ENCODE measurements around the gene PERM1.
"Not testable (repeated sequence)": the region's sequence is repeated elsewhere in the genome, so short reads cannot be mapped to it uniquely, and the experiment has no call there.

The PERM1 gene

DNA sequence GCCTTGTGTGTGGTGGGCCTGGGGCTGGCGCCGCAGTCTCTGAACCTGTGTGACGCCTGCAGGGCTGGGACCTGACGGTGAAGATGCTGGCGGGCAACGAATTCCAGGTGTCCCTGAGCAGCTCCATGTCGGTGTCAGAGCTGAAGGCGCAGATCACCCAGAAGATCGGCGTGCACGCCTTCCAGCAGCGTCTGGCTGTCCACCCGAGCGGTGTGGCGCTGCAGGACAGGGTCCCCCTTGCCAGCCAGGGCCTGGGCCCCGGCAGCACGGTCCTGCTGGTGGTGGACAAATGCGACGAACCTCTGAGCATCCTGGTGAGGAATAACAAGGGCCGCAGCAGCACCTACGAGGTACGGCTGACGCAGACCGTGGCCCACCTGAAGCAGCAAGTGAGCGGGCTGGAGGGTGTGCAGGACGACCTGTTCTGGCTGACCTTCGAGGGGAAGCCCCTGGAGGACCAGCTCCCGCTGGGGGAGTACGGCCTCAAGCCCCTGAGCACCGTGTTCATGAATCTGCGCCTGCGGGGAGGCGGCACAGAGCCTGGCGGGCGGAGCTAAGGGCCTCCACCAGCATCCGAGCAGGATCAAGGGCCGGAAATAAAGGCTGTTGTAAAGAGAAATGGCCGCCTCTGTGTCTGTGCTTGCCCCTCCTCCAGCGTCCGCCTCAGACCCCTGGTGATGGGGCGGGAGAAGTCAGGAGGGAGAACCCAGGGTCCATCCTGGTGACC is 32.2 kb upstream of the PERM1 start:
- DNase-seq = no peak

DNA sequence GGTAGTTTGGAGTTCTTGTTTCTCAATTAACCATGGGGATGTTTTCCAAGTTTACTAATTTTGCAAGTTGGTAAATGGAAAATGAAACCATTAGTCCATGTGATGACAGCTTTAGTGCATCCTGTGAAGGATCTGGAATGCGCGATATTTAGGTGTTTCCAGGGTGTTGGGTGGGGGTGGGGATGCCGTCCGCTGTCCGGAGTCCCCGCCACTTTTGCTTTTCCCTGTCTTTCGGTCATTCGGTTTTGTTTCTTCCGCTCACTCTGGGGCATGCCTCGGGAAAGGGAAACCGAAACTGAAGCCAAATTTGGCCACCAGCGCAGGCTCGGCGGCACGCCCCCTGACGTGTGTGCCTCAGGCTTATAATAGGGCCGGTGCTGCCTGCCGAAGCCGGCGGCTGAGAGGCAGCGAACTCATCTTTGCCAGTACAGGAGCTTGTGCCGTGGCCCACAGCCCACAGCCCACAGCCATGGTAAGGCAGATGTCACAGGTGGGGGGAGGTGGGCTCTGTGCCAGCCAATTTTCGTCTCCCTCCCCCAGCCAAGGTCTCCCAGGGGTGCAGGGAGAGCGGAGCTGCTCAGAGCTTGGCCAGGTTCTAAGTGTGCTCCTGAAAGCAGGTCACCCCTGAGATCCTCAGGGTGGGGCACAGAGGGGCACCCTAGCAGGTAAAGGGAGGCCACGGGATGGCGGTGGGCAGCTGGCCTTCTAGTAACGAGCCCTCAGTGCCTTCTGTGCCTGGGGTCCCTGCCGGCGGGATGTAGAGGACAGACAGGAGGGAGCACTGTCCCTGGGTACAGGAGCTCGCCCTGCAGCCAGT is 31.4 kb upstream of the PERM1 start, which contains the start of gene ISG15:
Gene ISG15 (plus strand): TSS at position 393 of the 817 bp plus-strand sequence. CDS start 77 bp downstream, at position 470.
- no peak for DNase-seq

DNA sequence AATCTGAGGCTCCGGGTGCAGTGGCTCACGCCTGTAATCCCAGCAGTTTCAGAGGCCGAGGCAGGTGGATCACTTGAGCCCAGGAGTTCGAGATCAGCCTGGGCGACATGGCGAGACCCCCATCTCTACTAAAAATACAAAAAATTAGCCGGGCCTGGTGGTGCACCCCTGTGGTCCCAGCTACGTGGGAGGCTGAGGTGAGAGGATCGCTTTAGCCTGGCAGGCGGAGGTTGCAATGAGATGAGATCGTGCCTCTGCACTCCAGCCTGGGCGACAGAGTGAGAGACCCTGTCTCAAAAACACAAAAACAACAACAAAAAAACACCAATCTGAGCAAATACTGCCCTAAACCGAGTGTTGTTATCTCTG is 30.8 kb upstream of the PERM1 start:
- DNase-seq = not testable (repeated sequence)

DNA sequence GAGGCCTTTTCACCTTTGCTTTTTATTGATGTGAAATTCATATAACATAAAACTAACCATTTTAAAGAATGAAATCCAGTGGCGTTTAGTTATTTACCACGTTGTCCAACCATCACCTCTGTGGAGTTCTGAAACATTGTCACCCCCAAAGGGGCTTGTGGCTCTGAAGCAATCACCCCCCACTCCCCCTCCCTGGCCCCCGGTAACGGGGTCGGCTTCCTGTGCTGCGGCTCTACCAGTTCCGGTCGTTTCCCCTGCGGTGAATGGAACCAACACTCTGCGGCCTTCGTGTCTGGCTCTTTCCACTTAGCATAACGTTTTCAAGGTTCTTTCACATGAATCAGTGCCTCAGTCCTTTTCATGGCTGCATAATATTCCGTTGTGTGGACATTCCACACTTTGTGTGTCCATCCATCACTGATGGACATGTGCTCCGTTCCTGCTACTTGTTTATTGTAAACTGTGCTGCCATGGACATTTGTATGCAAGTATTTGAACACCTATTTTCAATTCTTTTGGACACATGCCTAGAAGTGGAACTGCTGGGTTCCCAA is 29.6 kb upstream of the PERM1 start:
- no peak for DNase-seq

DNA sequence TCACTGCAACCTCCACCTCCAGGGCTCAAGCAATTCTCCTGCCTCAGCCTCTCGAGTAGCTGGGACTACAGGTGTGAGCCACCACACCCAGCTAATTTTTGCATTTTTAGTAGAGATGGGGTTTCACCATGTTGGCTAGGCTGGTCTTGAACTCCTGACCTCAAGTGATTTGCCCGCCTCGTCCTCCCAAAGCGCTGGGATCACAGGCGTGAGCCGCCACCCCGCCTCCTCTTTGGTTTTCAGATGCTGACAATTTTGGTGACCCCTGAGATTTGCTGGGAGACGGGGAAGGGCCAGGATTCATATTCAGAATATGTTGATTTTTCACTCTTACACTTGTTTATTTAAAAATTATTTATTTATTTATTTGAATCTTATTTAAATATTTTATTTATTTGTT is 28.2 kb upstream of the PERM1 start:
- DNase-seq = not testable (repeated sequence)

DNA sequence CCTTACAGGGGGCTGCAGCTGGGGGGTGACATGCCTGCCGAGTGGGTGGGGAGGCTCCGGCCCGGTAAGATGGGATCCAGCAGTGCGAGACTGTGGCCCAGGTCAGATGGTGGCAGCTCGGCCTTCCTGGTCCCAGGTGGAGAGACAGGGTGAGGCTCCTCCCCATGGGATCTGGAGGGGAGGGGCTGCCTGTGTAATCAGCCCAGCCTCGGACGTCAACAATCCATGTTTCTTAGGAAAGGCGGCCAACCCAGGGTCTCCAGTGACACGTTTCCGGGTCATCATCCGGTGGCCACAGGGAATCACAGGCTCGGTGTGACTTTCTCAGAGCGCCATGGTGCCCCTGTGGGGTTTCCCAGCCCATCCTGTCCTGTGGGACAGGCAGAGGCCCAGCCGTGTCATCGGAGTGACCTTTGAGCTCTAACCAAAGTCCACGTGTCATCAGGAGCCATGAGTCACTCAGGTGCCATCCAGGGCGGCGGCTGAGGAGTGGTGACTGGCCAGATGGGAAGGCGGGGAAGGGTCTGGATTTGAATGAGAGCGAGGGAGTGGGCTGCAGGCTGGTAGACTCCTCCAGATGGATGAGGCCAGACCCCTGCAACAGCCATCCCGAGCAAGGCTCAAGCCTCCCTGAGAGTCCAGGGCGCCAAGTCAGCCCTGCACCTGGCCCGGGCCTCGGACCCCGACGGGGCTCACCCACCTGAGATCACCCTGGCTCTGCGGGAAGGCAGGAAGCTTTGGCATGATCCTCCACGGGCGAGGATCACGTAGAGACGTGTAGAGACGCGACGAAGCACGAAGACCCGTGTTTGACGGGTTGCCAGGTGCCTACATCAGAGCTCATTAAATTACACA is 24.6 kb upstream of the PERM1 start:
- DNase-seq = no peak

DNA sequence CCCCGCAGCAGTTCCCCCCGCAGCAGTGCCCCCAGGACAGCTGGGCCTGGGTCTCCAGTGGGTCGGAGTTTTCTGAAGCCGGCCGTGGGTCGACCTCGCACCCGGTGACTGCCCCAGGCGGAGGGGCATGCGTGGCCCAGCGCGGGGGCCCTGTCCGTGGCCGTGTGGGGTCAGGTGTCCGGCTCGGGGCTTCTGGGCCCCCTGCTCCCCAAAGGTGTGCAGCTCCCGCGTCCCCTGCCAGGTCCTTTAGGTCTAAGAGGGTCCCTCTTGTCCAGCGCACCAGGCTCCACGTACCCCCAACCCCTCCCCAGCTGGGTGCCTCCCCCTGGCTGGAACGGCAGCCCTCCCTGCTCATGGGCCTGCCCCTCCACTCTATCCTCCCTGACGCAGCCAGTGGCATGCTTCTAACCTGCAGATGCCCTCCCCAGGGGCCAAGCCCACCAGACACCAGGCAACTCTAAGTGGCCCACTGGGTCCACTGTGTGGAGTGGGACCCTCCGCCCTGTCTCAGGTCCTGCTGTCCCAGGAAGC is 23.9 kb upstream of the PERM1 start:
- DNase-seq = no peak

DNA sequence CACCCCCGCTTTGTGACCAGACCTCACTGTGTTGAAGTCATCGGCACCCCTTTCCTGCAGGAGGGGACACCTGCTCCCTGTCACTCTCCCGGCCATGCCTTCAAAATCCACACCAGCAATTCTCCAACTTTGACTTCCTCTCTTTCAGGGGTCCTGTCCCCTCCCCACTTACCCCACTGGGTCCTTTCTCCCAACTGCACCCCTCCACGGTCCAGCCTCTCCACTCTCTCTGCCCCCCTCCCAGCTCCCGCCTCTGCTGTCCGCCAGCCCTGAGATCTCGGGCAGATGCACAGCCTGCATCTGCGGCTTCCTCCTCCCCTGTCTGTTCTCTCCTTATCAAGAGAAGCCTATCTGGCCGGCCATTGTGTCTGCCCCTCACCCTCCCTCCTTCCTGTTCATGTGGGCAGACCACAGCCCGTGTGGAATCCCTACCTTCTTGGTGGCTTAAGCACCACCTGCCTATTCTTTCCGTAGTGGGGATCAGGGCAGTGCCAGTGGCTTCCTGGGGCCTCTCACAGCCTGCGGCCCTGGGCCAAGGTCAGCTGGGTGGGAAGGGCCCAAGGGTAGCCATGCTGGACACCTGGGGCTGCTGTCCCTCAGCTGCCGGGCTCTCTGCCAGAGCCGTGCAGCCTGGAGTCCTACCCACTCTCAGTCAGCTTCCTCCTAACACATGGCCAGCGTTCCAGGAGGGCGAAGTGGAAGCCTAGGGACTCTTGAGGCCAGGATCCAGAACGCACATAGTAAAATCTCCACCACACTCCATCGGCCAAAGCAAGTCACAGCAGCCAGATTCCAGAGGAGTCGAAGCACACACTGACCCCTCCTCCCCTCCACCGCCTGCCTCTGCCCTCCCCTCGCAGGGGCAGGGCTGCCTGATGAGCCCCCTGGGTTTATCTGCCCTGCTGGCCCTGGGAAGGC is 23.1 kb upstream of the PERM1 start:
- no peak for DNase-seq

DNA sequence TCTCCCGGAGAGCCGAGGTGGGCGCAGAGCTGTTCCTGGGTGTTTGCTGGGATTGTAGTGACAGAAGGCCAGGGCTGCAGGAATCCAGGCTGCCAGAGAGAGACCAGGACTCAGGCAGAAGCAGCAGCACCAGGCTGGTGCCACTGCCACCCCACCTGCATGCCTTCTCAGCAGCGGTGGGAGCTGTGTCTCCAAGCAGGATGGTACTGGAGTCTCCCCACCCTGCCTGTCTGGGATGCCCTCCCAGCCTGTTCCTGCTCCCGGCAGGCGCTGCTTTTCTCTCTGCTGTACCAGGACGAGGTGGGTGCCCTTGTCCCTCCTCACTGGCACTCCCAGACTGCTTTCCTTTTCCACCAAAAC is 22.5 kb upstream of the PERM1 start:
- no peak for DNase-seq

DNA sequence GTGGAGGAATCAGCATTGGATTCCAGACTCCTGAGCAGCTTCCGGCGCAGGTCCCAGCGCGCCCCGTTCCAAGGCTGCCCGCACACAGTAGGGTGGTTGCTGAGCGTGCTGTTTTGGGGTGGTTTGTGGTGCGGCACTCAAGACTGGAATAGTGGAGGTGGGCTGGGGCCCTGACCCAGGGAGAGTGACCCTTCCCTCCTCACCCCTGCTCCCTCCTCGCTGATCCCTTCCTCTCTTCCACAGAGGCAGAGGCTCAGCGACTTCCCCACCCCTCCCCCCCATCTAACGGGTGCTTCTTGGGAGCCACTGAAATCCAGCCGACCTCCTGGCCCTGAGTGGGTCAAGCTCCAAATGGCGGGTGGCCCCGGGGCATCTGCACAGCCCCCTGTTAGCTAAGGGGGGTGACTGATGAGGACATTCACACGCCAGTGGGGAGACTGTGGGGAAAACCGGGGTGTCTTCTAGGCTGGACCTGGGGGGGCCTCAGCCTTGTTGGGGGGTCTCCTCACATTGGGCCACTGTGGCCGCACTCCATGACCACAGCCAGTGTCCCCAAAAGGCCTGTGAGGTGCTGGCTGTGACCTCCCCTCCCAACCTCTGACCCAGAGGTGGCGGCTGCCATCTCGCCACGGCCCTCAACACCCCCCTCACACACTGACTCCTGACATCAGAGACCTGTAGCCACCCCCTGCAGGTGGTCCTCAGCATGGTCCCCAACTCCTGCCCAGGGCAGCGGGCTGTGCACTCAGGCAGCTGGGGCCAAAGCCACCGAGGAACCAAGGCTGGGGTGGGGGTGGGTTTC is 21.9 kb upstream of the PERM1 start:
- no peak for DNase-seq

DNA sequence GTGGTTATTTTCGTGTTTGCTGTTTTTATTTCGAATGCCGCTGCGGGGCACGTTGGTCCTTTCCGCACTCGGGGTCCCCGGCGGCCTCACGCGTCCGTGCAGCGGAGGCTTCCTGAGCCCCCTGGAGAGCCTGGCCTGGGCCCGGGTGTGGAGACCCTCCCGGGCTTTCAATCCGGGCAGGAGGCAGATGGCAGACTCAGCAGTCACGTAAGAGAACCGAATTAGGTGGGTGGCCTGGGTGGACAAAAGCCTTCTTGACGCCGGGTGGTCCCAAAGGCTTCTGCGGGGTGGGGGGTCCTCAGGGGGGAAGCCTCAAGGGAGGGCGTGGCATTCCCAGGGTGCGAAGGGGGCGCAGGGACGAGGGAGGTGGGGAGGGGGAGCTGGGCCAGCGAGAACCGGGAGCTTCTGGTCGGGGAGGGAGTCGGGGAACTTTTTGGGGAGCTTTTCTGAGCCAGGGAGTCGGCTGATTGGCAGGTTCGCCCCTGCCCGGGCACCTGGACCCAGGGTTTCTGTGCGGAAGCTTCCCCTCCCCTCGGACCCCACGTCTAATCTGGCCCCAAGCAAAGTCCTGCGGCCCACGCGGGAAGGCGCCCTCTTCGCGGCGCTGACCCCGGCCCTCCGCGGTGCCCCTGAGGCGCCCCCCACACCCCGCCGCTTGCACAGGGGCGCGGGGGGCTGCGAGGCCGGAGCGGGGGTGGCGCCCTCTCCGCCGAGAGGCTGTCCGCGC is 19.3 kb upstream of the PERM1 start:
- no peak for DNase-seq

DNA sequence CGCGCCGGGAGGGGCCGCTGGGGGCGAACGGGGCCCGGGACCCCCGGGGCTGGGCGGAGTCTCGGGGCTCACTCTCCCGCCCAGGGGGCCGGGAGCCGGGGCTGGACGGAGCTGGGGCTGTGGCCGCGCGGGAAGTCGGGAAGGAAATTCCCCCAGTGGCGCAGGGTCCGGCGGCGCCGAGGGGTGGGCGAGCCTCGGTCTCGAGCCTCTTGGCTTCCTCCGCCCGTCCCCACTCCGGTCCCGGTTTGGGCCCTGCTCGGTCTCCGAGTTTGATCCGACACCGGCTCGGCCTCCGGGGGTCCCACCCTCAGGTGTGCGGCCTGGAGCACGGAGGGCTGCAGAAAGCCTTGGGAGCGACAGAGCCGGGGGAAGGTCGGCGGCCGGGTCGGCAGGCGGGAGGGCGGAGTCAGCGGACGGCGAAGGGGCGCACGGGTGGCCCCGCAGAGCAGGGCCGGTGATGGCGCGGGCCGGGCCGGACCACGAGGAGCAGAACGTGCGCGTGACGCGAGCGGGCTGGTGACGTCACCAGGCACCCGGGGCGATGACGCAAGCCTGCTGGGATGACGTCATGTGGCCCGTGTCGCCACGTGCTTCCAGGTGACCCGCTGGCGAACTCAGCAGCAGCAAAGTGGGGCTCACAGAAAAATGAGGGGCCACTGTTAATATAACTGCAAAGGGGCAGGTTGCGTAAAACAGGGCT is 18.6 kb upstream of the PERM1 start:
- no peak for DNase-seq

DNA sequence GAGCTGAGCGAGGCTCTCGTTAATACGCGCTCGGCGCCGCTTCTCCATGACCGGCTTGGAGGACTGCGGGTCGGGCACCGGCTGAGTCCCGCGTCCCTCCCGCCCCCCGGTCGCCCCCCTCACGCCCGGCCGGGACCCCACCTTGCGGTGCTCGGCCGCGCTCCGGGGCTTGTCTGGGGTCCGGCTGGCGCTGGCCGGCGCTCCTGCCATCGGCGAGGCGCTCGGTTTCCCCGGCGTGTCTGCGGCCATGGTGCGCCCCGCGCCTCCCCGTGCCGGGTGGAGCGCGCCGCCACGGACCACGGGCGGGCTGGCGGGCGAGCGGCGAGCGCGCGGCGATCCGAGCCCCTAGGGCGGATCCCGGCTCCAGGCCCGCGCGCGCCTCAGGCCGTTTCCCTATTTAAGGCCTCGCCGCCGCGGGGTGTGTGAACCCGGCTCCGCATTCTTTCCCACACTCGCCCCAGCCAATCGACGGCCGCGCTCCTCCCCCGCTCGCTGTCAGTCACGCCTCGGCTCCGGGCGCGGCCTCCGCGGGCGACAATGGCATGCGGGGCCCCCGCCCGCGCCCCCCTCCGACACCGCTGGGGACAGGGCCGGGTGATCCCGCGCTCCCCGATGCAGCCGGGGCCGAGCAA is 17.9 kb upstream of the PERM1 start, which contains the start of gene HES4:
Gene HES4 (minus strand): TSS at position 373 of the 632 bp plus-strand sequence. CDS start 124 bp downstream, at position 249.
- no peak for DNase-seq

DNA sequence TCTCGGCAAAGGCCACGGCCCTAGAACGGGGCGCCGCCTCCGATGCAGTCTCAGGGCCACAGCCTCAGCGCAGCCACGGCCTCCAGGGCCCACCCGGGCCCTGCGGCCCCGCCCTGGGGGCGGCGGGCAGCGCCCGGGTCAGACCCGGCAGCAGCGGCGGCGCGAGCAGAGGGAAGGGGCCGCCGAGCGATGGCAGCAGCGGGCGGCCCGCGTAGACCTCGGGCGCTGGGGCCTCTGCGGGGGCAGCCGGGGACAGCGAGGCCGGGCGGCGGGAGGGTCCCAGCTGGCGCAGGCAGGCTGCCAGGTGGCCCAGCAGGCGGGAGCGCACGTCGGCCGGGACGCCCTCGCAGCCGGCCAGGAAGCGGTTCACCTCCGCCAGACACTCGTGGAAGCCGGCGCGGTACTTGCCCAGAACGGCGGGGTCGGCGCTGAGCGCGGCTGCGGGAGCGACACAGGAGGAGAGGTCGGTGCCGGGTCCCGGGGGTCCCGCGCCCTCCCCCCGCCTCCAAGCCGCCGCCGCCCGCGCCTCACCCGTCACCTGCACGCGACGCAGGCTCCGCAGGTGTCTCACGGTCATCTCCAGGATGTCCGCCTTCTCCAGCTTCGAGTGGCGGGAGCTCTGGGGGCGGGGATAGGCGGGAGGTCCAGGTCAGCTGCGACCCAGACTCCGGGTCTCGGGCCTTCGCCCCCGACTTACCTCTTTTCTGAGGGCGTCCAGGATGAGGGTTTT is 17.3 kb upstream of the PERM1 start:
- DNase-seq = no peak

DNA sequence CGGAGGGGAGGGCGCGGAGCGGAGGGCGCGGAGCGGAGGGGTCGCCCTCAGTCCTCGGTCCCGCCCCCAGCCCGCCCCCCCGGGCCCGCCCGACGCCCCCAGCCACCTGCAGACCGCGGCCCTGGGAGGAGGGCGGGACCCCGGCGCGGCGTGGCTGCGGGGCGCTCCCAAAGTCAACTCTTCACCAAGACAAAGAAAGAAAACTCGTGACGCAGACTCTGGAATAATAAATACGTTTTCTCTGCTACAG is 16.8 kb upstream of the PERM1 start:
- no peak for DNase-seq

DNA sequence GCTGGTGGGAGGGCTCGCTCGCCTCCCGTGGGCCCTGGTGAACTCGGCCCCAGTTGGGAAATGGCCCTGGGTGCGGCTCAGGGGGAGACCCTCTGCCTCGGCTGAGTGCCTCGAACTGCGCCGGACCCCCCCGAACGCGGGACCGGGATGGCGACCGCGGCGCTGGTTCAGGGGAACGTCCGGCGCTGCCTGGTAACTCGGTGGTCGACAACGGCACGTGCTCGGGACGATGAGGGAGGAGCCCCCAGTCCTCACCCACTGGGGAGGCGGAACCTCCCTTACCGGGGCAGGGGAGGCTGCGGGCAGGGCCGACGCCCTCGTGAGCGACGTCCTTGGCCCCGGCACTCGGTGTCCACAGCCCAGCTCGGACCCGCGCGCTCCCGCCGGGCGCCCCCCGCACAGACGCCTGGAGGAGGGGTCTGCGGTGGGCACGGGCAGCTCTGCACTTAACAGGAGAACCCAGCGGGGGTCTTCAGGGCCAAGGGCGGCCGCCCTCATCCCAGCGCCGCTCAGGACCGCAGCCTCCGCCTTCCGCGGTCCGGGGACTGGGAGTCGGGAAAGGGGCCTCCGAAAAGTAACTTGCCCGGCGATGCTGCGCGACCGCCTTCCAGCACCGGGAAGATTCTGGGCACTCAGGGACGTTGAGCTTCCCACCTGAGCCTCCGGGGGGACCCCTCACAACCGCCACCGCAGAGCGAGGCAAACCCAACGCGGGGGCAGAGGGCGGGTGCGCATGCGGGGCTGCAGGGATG is 16.3 kb upstream of the PERM1 start:
- no peak for DNase-seq

DNA sequence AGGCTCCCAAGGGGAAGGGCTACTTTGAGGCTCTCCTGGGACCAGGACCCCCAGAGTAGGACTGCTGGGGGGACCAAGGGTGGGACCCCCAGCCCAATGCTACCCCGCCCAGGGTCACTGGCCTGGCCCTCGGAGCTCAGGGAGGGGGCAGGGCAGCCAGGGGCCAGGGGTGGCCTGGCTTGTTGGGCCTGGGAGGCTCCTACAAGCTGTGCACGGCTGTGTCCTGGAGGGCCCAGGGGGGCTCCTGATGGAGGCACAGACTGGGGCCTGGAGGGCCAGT is 15.8 kb upstream of the PERM1 start:
- no peak for DNase-seq

Measured in NCI-H524 treated with DMSO at 0.1 percent for 48 hours (cell line).